Mesodermal cell (in vitro differentiated cells): Measurements from ENCODE around the gene CEL.
A peak's percentile ranks its signal among the peaks of the same experiment; 100 is the strongest.
"Not testable (repeated sequence)": the region's sequence is repeated elsewhere in the genome, so short reads cannot be mapped to it uniquely, and the experiment has no call there.

Source experiments
- H3K27ac ChIP-seq: 2 replicates; pipeline ENCODE4 v1.7.0; 2013; ENCODE audit warnings: mild to moderate bottlenecking, low read depth, low read length, moderate library complexity; ENCODE audit not compliant: severe bottlenecking
- H3K36me3 ChIP-seq: 2 replicates; pipeline ENCODE4 v1.7.1; 2013; ENCODE audit warnings: mild to moderate bottlenecking, low read length, moderate library complexity; ENCODE audit not compliant: control insufficient read depth, insufficient read depth
- H3K4me1 ChIP-seq: one replicate; pipeline ENCODE4 v1.7.1; 2013; ENCODE audit warnings: mild to moderate bottlenecking, low read length; ENCODE audit not compliant: insufficient read depth, control insufficient read depth, poor library complexity, severe bottlenecking
- H3K4me3 ChIP-seq: 2 replicates; pipeline ENCODE4 v1.7.0; 2013; ENCODE audit warnings: low read length, control low read depth, mild to moderate bottlenecking; ENCODE audit not compliant: insufficient read depth, poor library complexity, severe bottlenecking; ENCODE audit errors: extremely low read depth
- H3K9me3 ChIP-seq: 2 replicates; pipeline ENCODE4 v1.7.1; 2013; ENCODE audit warnings: mild to moderate bottlenecking, low read length, moderate library complexity; ENCODE audit not compliant: control insufficient read depth
- WGBS, 2 experiments: methylation state at CpG; one replicate each; pipeline ENCODE4 v1.1.5; 2013; ENCODE audit warnings: missing lambda C conversion rate in 2 of 2; ENCODE audit not compliant: insufficient coverage in 2 of 2; 5-methylcytosine and 5-hydroxymethylcytosine counted together

The CEL gene

DNA sequence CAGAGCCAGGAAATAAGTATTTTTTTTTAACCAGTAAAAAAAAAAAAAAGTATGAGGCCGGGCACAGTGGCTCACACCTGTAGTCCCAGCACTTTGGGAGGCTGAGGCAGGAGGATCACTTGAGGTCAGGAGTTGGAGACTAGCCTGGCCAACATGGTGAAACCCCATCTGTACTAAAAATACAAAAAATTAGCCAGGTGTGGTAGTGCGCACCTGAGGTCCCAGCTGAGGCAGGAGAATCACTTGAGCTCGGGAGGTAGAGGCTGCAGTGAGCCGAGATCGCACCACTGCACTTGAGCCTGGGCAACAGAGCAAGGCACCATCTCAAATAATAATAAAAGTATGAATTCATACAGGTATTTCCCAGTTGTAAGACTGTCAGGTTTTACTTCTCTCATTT lies 10.4 kb downstream of the CEL start:
- not testable (repeated sequence) for H3K9me3 ChIP-seq, H3K36me3 ChIP-seq, H3K4me3 ChIP-seq, H3K27ac ChIP-seq
- WGBS, 2 experiments = 100% methylated on average over 1 to 2 of the region's 5 CpGs
- H3K4me1 ChIP-seq = peaks cover 18% of the 10 kb centered on the region

- H3K4me3 ChIP-seq = no peak overlapping the region
- 90 to 99% methylated on average over 10 to 11 of the region's 12 CpGs for WGBS, 2 experiments
- H3K27ac ChIP-seq = no peak overlapping the region
- H3K4me1 ChIP-seq = peaks cover 24% of the 10 kb centered on the region
- H3K9me3 ChIP-seq = no peaks in the 10 kb centered on the region
- no peaks in the 10 kb centered on the region for H3K36me3 ChIP-seq
Observed at GRCh38 chr9:133073086-133074014, 11.6 kb downstream of the CEL start.

GRCh38 chr9:133074111-133074651 lies 12.4 kb downstream of the CEL start:
- Histone ChIP-seq H3K36me3 (no peaks in the 10 kb centered on the region), H3K9me3 (no peaks in the 10 kb centered on the region), H3K4me1 (peaks cover 24% of the 10 kb centered on the region), H3K4me3 (no peak overlapping the region), H3K27ac (no peak overlapping the region)
- 89 to 98% methylated on average over 7 of the region's 8 CpGs for WGBS, 2 experiments

GRCh38 chr9:133075925-133076630 lies 14.3 kb downstream of the CEL start:
- H3K27ac ChIP-seq = peak overlapping the region; percentile 85
- WGBS, 2 experiments = no CpG with 5 or more reads among the region's 4 CpGs
- no peaks in the 10 kb centered on the region for H3K9me3 ChIP-seq
- no peak overlapping the region for H3K4me3 ChIP-seq
- H3K36me3 ChIP-seq = no peaks in the 10 kb centered on the region
- H3K4me1 ChIP-seq = peaks cover 35% of the 10 kb centered on the region

DNA sequence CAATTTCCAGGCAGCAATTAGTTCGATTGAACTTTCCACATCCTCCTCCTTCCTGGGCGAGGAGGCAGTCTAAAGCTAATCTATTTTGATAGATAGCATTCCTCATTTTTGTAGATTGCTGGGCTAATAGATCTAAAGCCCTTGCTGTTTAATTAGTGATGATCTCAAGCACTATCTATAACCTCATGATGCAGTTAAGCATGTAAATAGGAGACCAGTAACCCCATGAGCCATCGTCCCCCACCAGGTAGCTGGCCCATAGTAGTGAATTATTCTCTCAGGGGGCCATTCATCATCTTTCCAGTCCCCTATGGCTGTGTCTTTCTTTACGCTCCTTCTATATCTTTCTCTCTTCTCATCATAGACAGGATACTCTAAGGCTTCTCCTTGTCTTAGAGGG lies 14.9 kb downstream of the CEL start:
- Histone ChIP-seq H3K4me1 (peaks cover 37% of the 10 kb centered on the region), H3K4me3 (no peak overlapping the region), H3K27ac (peak overlapping the region; percentile 85), H3K9me3 (no peaks in the 10 kb centered on the region), H3K36me3 (no peaks in the 10 kb centered on the region)
- 100% methylated on average over 1 of the region's 4 CpGs for WGBS, 2 experiments

- peaks cover 37% of the 10 kb centered on the region for H3K4me1 ChIP-seq
- no peak overlapping the region for H3K4me3 ChIP-seq
- no peaks in the 10 kb centered on the region for H3K36me3 ChIP-seq
- H3K9me3 ChIP-seq = no peaks in the 10 kb centered on the region
- 93% methylated on average over 13 of the region's 14 CpGs for WGBS, 2 experiments
- no peak overlapping the region for H3K27ac ChIP-seq
Observed at GRCh38 chr9:133078486-133078885, 16.7 kb downstream of the CEL start.

GRCh38 chr9:133080161-133080560 lies 18.4 kb downstream of the CEL start:
- WGBS, 2 experiments = 68 to 93% methylated on average over 2 to 5 of the region's 7 CpGs
- peaks cover 35% of the 10 kb centered on the region for H3K4me1 ChIP-seq

DNA sequence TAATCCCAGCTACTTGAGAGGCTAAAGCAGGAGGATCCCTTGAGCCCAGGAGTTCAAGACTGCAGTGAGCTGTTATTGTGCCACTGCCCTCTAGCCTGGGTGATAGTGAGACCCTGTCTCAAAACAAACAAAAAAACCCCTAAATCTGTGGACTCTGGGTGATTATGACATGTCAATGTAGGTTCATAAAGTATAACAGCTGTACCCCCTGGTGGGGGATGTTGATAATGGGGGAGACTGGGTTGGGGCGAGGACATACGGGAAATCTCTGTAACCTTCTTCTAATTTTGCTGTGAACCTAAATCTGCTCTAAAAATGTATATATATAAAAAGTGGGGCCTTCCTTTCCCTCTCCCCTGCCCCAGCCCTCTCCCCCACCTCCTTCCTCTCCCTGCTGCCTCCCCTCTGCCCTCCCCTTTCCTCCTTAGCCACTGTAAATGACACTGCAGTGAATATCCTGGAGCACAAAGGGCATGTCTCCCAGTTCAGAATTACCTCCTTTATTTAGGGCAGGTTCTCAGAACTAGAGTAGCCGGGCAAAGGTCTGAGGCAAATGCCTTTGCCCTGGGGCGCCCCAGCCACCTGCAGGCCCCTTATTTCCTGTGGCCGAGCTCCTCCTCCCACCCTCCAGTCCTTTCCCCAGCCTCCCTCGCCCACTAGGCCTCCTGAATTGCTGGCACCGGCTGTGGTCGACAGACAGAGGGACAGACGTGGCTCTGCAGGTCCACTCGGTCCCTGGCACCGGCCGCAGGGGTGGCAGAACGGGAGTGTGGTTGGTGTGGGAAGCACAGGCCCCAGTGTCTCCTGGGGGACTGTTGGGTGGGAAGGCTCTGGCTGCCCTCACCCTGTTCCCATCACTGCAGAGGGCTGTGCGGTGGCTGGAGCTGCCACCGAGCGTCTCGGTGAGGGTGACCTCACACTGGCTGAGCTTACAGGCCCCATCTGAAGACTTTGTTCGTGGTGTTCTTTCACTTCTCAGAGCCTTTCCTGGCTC lies 19.3 kb downstream of the CEL start:
- WGBS, 2 experiments = 90 to 94% methylated on average over 5 to 6 of the region's 18 CpGs
- H3K9me3 ChIP-seq, H3K4me3 ChIP-seq, H3K27ac ChIP-seq, H3K36me3 ChIP-seq: not testable (repeated sequence)
- H3K4me1 ChIP-seq = peaks cover 29% of the 10 kb centered on the region

More at GRCh38 chr9:133080161-133080560, 18.4 kb downstream of the CEL start:
- no peaks in the 10 kb centered on the region for H3K36me3 ChIP-seq
- no peak overlapping the region for H3K27ac ChIP-seq
- no peaks in the 10 kb centered on the region for H3K9me3 ChIP-seq
- no peak overlapping the region for H3K4me3 ChIP-seq

DNA sequence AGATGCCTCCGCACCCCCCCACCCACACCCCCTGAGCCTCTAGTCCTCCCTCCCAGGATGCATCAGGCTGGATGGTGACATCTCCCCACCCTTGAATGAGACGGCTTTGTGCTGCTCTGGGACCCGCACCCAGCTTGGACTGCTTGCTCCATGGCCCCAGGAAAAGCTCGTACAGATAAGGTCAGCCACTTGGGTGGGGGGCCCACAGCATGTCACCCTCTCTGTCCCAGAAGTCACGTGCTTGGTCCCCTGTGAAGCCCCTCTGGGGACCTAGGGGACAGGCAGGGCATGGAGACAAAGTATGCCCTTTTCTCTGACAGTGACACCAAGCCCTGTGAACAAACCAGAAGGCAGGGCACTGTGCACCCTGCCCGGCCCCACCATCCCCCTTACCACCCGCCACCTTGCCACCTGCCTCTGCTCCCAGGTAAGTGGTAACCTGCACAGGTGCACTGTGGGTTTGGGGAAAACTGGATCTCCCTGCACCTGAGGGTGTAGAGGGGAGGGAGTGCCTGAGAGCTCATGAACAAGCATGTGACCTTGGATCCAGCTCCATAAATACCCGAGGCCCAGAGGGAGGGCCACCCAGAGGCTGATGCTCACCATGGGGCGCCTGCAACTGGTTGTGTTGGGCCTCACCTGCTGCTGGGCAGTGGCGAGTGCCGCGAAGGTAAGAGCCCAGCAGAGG lies 20.3 kb downstream of the CEL start:
- WGBS, 2 experiments = 86 to 96% methylated on average over 3 to 5 of the region's 12 CpGs
- H3K4me3 ChIP-seq, H3K9me3 ChIP-seq, H3K27ac ChIP-seq, H3K36me3 ChIP-seq: not testable (repeated sequence)
- peaks cover 20% of the 10 kb centered on the region for H3K4me1 ChIP-seq
